ENCODE measurements around the gene ACAD9.

Gene ACAD9

GRCh38 chr3:128895843-128896697 is 16.6 kb downstream of the ACAD9 start:
- H3K4me3 ChIP-seq (ENCODE audit: low read depth, low read length): no peak overlapping the region
- no peak for DNase-seq (ENCODE audit: low read depth)
- TF ChIP-seq MYC (IDR thresholded peaks at IDR 0.05; ENCODE audit: low read depth, low read length) (no peak), POLR2A (IDR thresholded peaks at IDR 0.05; ENCODE audit: extremely low read depth, insufficient read length) (no peak), MAX (IDR thresholded peaks at IDR 0.05; ENCODE audit: low read depth, low read length) (no peak), CTCF (IDR thresholded peaks at IDR 0.05; ENCODE audit: low read depth, low read length) (no peak)

GRCh38 chr3:128902426-128902825 is 23.0 kb downstream of the ACAD9 start:
- no peak for TF ChIP-seq MAX (IDR thresholded peaks at IDR 0.05; ENCODE audit: low read depth, low read length)
- no peak for TF ChIP-seq POLR2A (IDR thresholded peaks at IDR 0.05; ENCODE audit: extremely low read depth, insufficient read length)
- no peak for TF ChIP-seq MYC (IDR thresholded peaks at IDR 0.05; ENCODE audit: low read depth, low read length)
- TF ChIP-seq CTCF (IDR thresholded peaks at IDR 0.05; ENCODE audit: low read depth, low read length): no peak
- DNase-seq (ENCODE audit: low read depth): no peak
- no peak overlapping the region for H3K4me3 ChIP-seq (ENCODE audit: low read depth, low read length)

- H3K4me3 ChIP-seq (ENCODE audit: low read depth, low read length): no peak overlapping the region
- no peak for TF ChIP-seq MYC (IDR thresholded peaks at IDR 0.05; ENCODE audit: low read depth, low read length)
- TF ChIP-seq CTCF (IDR thresholded peaks at IDR 0.05; ENCODE audit: low read depth, low read length): no peak
- TF ChIP-seq MAX (IDR thresholded peaks at IDR 0.05; ENCODE audit: low read depth, low read length): no peak
- TF ChIP-seq POLR2A (IDR thresholded peaks at IDR 0.05; ENCODE audit: extremely low read depth, insufficient read length): no peak
- DNase-seq (ENCODE audit: low read depth): no peak
Measured at GRCh38 chr3:128903501-128903900, 24.1 kb downstream of the ACAD9 start.

GRCh38 chr3:128906031-128906803 is 26.8 kb downstream of the ACAD9 start:
- TF ChIP-seq MAX (IDR thresholded peaks at IDR 0.05; ENCODE audit: low read depth, low read length): no peak
- no peak for TF ChIP-seq MYC (IDR thresholded peaks at IDR 0.05; ENCODE audit: low read depth, low read length)
- no peak for TF ChIP-seq POLR2A (IDR thresholded peaks at IDR 0.05; ENCODE audit: extremely low read depth, insufficient read length)
- no peak for TF ChIP-seq CTCF (IDR thresholded peaks at IDR 0.05; ENCODE audit: low read depth, low read length)
- no peak overlapping the region for H3K4me3 ChIP-seq (ENCODE audit: low read depth, low read length)
- DNase-seq (ENCODE audit: low read depth): no peak

- no peak for DNase-seq (ENCODE audit: low read depth)
Measured at GRCh38 chr3:128906804-128907525, 27.5 kb downstream of the ACAD9 start.

More at GRCh38 chr3:128906804-128907525, 27.5 kb downstream of the ACAD9 start:
- TF ChIP-seq CTCF (IDR thresholded peaks at IDR 0.05; ENCODE audit: low read depth, low read length) (no peak), MAX (IDR thresholded peaks at IDR 0.05; ENCODE audit: low read depth, low read length) (no peak), POLR2A (IDR thresholded peaks at IDR 0.05; ENCODE audit: extremely low read depth, insufficient read length) (no peak), MYC (IDR thresholded peaks at IDR 0.05; ENCODE audit: low read depth, low read length) (no peak)
- no peak overlapping the region for H3K4me3 ChIP-seq (ENCODE audit: low read depth, low read length)

Data from NB4 (cell line).